ENCODE measurements around the gene ZNF177.
"Not testable (repeated sequence)": the region's sequence is repeated elsewhere in the genome, so short reads cannot be mapped to it uniquely, and the experiment has no call there.

ZNF177 gene

DNA sequence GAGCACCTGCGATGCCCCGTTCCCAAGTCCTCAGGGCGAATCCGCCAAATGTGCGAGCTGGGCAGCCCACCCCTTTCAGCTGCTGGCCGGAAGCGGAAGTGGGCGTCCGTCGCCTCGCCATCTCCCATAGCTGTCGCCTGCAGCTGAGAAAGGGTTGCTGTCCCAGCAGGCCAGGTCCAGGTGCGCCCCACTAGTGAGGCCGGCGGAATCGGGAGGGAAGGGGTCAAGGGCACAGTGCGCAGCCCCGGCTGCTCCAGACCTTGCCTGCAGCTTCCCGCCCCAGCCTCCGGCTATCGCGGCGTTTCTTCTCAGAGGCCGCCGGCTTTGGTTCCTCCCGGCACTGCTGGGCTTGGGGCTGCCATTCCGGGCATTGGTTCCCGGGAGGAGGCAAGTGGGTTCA lies at the start of gene ZNF177:
Gene ZNF177, plus strand, starts transcription at position 109 of the 400 bp plus-strand sequence. CDS start 15,299 bp downstream, outside the sequence.
- Histone ChIP-seq H3K9me3 (ENCODE audit: control insufficient read depth, insufficient read depth, low read length) (peaks cover 9% of the 10 kb centered on the region), H3K4me1 (ENCODE audit: control insufficient read depth, insufficient read depth, low read length) (no peaks in the 10 kb centered on the region), H3K4me3 (ENCODE audit: low read length) (no peak within 1 kb of the TSS), H3K36me3 (ENCODE audit: control insufficient read depth, insufficient read depth, low read length) (no peaks in the 10 kb centered on the region), H3K27ac (ENCODE audit: low read length) (no peak within 1 kb of the TSS), H3K27me3 (ENCODE audit: control insufficient read depth, insufficient read depth, low read length) (no peaks in the 10 kb centered on the region)
- no peak for DNase-seq (ENCODE audit: low read depth, low spot score)
- WGBS (ENCODE audit: insufficient coverage, insufficient read length), result no CpG with 5 or more reads among the region's 28 CpGs

DNA sequence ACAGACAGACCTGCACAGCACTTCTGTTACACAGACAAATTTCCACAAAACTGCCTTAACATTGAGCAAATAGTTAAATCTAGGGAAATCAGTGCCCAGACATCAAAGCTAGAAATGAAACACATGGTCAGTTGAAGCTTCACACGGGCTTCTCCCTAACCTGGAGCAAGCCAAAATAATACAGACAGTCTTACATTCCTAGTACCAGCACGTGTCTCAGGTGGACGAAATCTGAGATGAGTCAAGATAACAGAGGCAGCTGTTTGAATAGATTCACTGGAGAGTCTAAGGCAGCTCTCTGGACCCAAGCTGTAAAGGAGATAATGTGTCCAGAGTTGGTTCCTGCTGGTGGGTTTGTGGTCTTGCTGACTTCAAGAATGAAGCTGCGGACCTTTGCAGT lies 49.1 kb upstream of the ZNF177 start:
- Histone ChIP-seq H3K27me3 (ENCODE audit: control insufficient read depth, insufficient read depth, low read length) (no peaks in the 10 kb centered on the region), H3K4me3 (ENCODE audit: low read length) (no peak overlapping the region), H3K9me3 (ENCODE audit: control insufficient read depth, insufficient read depth, low read length) (peaks cover 2% of the 10 kb centered on the region; the same call in 1 of the 2 replicates), H3K4me1 (ENCODE audit: control insufficient read depth, insufficient read depth, low read length) (no peaks in the 10 kb centered on the region), H3K27ac (ENCODE audit: low read length) (no peak overlapping the region), H3K36me3 (ENCODE audit: control insufficient read depth, insufficient read depth, low read length) (no peaks in the 10 kb centered on the region)
- no peak for DNase-seq (ENCODE audit: low read depth, low spot score)
- no CpG with 5 or more reads among the region's 4 CpGs for WGBS (ENCODE audit: insufficient coverage, insufficient read length)

DNA sequence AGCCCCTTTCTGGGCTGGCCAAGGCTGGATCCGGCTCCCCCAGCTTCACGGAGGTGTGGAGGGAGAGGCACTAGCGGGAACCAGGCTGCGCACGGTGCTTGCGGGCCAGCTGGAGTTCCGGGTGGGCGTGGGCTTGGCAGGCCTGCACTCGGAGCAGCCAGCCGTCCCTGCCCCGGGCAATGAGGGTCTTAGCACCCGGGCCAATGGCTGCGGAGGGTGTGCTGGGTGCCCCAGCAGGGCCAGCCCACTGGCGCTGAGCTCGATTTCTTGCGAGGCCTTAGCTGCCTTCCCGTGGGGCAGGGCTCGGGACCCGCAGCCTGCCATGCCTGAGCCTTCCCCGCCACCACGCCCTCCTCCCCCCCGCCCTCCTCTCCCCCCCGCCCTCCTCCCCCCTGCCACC lies 41.5 kb upstream of the ZNF177 start:
- H3K4me1 ChIP-seq (ENCODE audit: control insufficient read depth, insufficient read depth, low read length), result no peaks in the 10 kb centered on the region
- WGBS (ENCODE audit: insufficient coverage, insufficient read length), result no CpG with 5 or more reads among the region's 23 CpGs
- H3K27ac ChIP-seq (ENCODE audit: low read length), result no peak overlapping the region
- no peak overlapping the region for H3K4me3 ChIP-seq (ENCODE audit: low read length)
- H3K27me3 ChIP-seq (ENCODE audit: control insufficient read depth, insufficient read depth, low read length), result no peaks in the 10 kb centered on the region
- no peak for DNase-seq (ENCODE audit: low read depth, low spot score)
- H3K36me3 ChIP-seq (ENCODE audit: control insufficient read depth, insufficient read depth, low read length), result no peaks in the 10 kb centered on the region
- peaks cover 4% of the 10 kb centered on the region for H3K9me3 ChIP-seq (ENCODE audit: control insufficient read depth, insufficient read depth, low read length)

DNA sequence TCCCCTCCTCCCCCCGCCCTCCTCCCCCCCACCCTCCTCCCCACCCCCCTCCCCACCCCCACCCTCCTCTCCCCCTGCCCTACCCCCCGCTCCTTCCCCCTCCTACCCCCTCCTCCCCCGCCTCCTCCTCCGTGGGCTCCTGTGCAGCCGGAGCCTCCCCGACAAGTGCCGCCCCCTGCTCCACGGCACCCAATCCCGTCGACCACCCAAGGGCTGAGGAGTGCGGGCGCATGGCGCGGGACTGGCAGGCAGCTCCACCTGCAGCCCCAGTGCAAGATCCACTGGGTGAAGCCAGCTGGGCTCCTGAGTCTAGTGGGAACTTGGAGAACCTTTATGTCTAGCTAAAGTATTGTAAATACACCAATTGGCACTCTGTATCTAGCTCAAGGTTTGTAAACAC lies 41.1 kb upstream of the ZNF177 start:
- H3K36me3 ChIP-seq (ENCODE audit: control insufficient read depth, insufficient read depth, low read length), result not testable (repeated sequence)

DNA sequence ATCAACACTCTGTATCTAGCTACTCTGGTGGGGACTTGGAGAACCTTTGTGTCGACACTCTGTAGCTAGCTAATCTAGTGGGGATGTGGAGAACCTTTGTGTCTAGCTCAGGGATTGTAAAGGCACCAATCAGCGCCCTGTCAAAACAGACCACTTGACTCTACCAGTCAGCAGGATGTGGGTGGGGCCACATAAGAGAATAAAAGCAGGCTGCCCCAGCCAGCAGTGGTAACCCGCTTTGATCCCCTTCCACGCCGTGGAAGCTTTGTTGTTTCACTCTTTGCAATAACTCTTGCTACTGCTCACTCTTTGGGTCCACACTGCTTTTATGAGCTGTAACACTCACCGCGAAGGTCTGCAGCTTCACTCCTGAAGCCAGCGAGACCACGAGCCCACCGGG lies 40.6 kb upstream of the ZNF177 start:
- H3K4me1 ChIP-seq (ENCODE audit: control insufficient read depth, insufficient read depth, low read length); DNase-seq (ENCODE audit: low read depth, low spot score); H3K36me3 ChIP-seq (ENCODE audit: control insufficient read depth, insufficient read depth, low read length); H3K27me3 ChIP-seq (ENCODE audit: control insufficient read depth, insufficient read depth, low read length); H3K9me3 ChIP-seq (ENCODE audit: control insufficient read depth, insufficient read depth, low read length); H3K4me3 ChIP-seq (ENCODE audit: low read length); H3K27ac ChIP-seq (ENCODE audit: low read length): not testable (repeated sequence)
- no CpG with 5 or more reads among the region's 10 CpGs for WGBS (ENCODE audit: insufficient coverage, insufficient read length)

More for the DNA sequence above, 41.1 kb upstream of the ZNF177 start:
- not testable (repeated sequence) for H3K27me3 ChIP-seq (ENCODE audit: control insufficient read depth, insufficient read depth, low read length); H3K27ac ChIP-seq (ENCODE audit: low read length); H3K4me3 ChIP-seq (ENCODE audit: low read length); H3K4me1 ChIP-seq (ENCODE audit: control insufficient read depth, insufficient read depth, low read length); H3K9me3 ChIP-seq (ENCODE audit: control insufficient read depth, insufficient read depth, low read length); DNase-seq (ENCODE audit: low read depth, low spot score)
- WGBS (ENCODE audit: insufficient coverage, insufficient read length), result no CpG with 5 or more reads among the region's 14 CpGs

DNA sequence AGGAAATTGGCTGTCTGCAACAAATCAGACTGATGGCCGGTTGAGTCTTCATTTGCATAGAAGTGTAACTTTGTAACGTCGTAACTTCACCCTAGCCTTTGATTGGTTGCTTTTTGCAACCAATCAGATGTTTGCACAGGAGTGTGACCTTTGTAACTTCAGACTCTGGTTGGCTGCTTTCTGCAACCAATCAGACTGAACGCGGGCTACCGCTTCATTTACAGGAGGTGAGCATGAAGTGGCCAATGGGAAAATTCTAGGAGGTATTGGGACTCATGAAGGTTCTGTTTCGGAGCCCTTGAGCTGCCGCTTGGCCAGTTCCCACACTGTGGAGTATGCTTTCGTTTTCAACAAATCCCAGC lies 39.3 kb upstream of the ZNF177 start:
- no peaks in the 10 kb centered on the region for H3K36me3 ChIP-seq (ENCODE audit: control insufficient read depth, insufficient read depth, low read length)
- no peaks in the 10 kb centered on the region for H3K27me3 ChIP-seq (ENCODE audit: control insufficient read depth, insufficient read depth, low read length)
- DNase-seq (ENCODE audit: low read depth, low spot score), result no peak
- H3K4me1 ChIP-seq (ENCODE audit: control insufficient read depth, insufficient read depth, low read length), result no peaks in the 10 kb centered on the region
- WGBS (ENCODE audit: insufficient coverage, insufficient read length), result no CpG with 5 or more reads among the region's 9 CpGs
- H3K4me3 ChIP-seq (ENCODE audit: low read length), result no peak overlapping the region
- H3K9me3 ChIP-seq (ENCODE audit: control insufficient read depth, insufficient read depth, low read length), result peaks cover 4% of the 10 kb centered on the region
- H3K27ac ChIP-seq (ENCODE audit: low read length), result no peak overlapping the region

DNA sequence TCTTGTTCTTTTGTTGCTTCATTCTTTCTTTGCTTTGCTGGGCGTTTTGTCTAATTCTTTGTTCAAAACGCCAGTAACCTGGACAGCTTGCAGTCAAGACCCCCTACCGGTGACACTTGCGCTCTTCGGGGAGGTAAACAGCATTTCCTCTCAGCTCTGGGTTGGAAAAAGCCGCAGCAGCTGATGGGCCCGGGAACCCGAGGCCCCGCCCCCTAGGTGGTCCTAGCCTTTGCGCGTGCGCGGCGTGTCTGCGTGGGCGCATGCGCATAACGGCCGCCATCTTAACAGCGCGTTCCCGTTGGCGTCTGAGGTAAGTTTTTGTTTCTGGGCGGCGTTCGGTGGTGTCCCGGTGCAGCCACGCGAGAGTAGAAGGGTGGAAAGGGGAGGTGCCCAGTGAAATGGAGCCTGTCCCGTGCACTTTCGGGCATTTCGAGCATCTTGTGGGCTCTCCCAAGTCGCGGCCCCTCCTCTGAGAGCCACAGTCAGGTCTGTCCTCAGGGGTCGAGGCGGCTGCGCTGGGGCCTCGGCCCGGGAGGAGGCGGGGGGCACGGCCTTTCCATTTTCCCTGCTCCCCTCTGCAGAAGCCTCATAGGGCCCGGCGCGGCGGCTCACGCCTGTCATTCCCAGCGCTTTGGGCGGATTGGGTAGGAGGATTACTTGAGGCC lies 38.8 kb upstream of the ZNF177 start, which contains the start of gene ZNF559:
Gene ZNF559, plus strand, starts transcription at position 261 of the 665 bp plus-strand sequence. CDS start 14,371 bp downstream, outside the sequence.
- Histone ChIP-seq H3K27ac (ENCODE audit: low read length) (no peak within 1 kb of the TSS), H3K36me3 (ENCODE audit: control insufficient read depth, insufficient read depth, low read length) (no peaks in the 10 kb centered on the region), H3K27me3 (ENCODE audit: control insufficient read depth, insufficient read depth, low read length) (no peaks in the 10 kb centered on the region), H3K4me3 (ENCODE audit: low read length) (no peak within 1 kb of the TSS), H3K4me1 (ENCODE audit: control insufficient read depth, insufficient read depth, low read length) (no peaks in the 10 kb centered on the region), H3K9me3 (ENCODE audit: control insufficient read depth, insufficient read depth, low read length) (peaks cover 3% of the 10 kb centered on the region)
- WGBS (ENCODE audit: insufficient coverage, insufficient read length), result no CpG with 5 or more reads among the region's 48 CpGs
- DNase-seq (ENCODE audit: low read depth, low spot score), result no peak

DNA sequence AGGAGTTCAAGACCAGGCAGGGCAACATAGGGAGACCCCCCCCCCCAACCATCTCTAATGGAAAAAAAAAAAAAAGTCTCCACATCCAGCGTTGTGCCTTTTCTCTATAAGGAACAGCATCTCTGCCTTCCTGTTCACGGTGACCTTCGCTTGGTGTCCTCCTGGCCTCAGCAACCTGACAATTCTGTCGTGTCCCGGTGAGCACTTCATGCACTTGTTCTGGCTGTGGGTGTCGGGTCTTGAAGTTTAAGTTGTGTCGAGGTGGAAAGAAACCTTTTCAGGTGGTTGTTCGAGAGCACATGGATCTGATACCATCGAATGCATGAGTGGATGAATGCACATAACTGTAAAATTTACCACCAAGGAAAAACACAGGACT lies 38.2 kb upstream of the ZNF177 start:
- WGBS (ENCODE audit: insufficient coverage, insufficient read length), result no CpG with 5 or more reads among the region's 9 CpGs

DNA sequence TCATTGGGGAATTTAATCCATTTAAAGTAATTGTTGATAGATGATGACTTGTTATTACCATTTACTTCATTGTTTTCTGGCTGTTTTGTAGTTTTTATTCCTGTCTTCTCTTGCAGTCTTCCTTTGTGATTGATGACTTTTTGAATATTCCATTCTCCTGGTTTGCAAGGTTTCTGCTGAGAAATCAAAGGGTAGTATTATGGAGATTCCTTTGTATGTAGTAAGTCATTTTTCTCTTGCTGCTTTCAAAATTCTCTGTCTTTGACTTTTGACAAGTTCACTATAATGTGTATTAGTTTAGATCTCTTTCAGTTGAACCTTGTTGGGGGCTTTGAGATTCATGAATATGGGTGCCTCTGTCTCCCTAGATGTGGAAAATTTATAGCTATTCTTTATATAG lies 32.8 kb upstream of the ZNF177 start:
- Histone ChIP-seq H3K27ac (ENCODE audit: low read length) (no peak overlapping the region), H3K9me3 (ENCODE audit: control insufficient read depth, insufficient read depth, low read length) (peaks cover 2% of the 10 kb centered on the region; the same call in 1 of the 2 replicates), H3K36me3 (ENCODE audit: control insufficient read depth, insufficient read depth, low read length) (no peaks in the 10 kb centered on the region), H3K4me3 (ENCODE audit: low read length) (no peak overlapping the region), H3K4me1 (ENCODE audit: control insufficient read depth, insufficient read depth, low read length) (no peaks in the 10 kb centered on the region), H3K27me3 (ENCODE audit: control insufficient read depth, insufficient read depth, low read length) (no peaks in the 10 kb centered on the region)
- DNase-seq (ENCODE audit: low read depth, low spot score), result no peak

More for the DNA sequence above, 38.2 kb upstream of the ZNF177 start:
- H3K9me3 ChIP-seq (ENCODE audit: control insufficient read depth, insufficient read depth, low read length), result peaks cover 3% of the 10 kb centered on the region
- no peak overlapping the region for H3K4me3 ChIP-seq (ENCODE audit: low read length)
- no peaks in the 10 kb centered on the region for H3K27me3 ChIP-seq (ENCODE audit: control insufficient read depth, insufficient read depth, low read length)
- no peak for DNase-seq (ENCODE audit: low read depth, low spot score)
- no peak overlapping the region for H3K27ac ChIP-seq (ENCODE audit: low read length)
- no peaks in the 10 kb centered on the region for H3K4me1 ChIP-seq (ENCODE audit: control insufficient read depth, insufficient read depth, low read length)
- no peaks in the 10 kb centered on the region for H3K36me3 ChIP-seq (ENCODE audit: control insufficient read depth, insufficient read depth, low read length)

DNA sequence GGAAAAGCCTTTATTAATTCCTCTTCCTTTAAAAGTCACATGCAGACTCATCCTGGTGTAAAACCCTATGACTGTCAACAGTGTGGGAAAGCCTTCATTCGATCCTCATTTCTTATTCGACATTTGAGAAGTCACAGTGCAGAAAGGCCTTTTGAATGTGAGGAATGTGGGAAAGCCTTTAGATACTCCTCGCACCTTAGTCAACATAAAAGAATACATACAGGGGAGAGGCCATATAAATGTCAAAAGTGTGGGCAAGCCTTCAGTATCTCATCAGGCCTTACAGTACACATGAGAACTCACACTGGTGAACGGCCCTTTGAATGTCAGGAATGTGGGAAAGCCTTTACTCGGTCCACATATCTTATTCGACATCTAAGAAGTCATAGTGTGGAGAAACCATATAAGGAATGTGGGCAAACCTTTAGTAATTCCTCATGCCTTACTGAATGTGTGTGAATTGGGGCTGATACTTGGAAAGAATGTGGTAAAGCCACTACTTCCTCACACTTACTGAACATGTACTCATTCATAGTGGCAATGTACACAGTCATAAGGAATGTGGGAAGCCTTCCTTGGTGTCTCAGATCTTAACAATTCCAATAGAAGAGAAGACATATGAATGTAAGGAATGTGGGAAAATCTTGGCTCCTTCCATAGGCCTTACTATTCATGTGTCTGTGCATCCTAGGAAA lies 20.1 kb upstream of the ZNF177 start:
- Histone ChIP-seq H3K4me1 (ENCODE audit: control insufficient read depth, insufficient read depth, low read length) (no peaks in the 10 kb centered on the region), H3K27ac (ENCODE audit: low read length) (no peak overlapping the region), H3K36me3 (ENCODE audit: control insufficient read depth, insufficient read depth, low read length) (no peaks in the 10 kb centered on the region), H3K4me3 (ENCODE audit: low read length) (no peak overlapping the region), H3K9me3 (ENCODE audit: control insufficient read depth, insufficient read depth, low read length) (no peaks in the 10 kb centered on the region; the same call in none of the 2 replicates), H3K27me3 (ENCODE audit: control insufficient read depth, insufficient read depth, low read length) (no peaks in the 10 kb centered on the region)
- no CpG with 5 or more reads among the region's 6 CpGs for WGBS (ENCODE audit: insufficient coverage, insufficient read length)
- DNase-seq (ENCODE audit: low read depth, low spot score), result no peak

DNA sequence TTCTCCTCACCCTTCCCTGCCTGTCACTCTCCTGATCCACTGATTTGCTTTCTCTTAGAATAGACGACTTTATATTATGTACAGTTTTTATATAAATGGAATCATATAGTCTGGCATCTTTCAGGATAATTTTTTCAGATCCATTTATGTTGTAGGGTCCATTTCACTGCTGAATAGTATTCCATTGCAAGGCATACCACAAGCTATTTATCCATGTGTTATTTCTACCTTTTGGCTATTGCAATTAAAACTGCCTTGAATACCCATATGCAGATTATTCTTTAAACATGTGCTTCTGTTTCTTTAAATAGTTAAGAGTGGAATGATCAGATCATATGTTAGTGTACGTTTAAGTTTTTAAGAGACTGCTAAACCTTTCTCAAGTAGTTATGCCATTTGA lies 17.8 kb upstream of the ZNF177 start:
- no peak overlapping the region for H3K27ac ChIP-seq (ENCODE audit: low read length)
- no peak overlapping the region for H3K4me3 ChIP-seq (ENCODE audit: low read length)
- no peaks in the 10 kb centered on the region for H3K27me3 ChIP-seq (ENCODE audit: control insufficient read depth, insufficient read depth, low read length)
- H3K9me3 ChIP-seq (ENCODE audit: control insufficient read depth, insufficient read depth, low read length), result peaks cover 2% of the 10 kb centered on the region
- WGBS (ENCODE audit: insufficient coverage, insufficient read length), result no CpG with 5 or more reads among the region's 2 CpGs
- DNase-seq (ENCODE audit: low read depth, low spot score), result no peak
- no peaks in the 10 kb centered on the region for H3K36me3 ChIP-seq (ENCODE audit: control insufficient read depth, insufficient read depth, low read length)
- no peaks in the 10 kb centered on the region; the same call in 1 of the 2 replicates for H3K4me1 ChIP-seq (ENCODE audit: control insufficient read depth, insufficient read depth, low read length)
